Glomerular visceral epithelial cell (primary cell): ENCODE data around the gene RAMP1.

Source experiments
- DNase-seq: peaks from one replicate; pipeline ENCODE4 v3.0.0-alpha.2; 2016; ENCODE audit errors: extremely low spot score

Gene RAMP1

DNA sequence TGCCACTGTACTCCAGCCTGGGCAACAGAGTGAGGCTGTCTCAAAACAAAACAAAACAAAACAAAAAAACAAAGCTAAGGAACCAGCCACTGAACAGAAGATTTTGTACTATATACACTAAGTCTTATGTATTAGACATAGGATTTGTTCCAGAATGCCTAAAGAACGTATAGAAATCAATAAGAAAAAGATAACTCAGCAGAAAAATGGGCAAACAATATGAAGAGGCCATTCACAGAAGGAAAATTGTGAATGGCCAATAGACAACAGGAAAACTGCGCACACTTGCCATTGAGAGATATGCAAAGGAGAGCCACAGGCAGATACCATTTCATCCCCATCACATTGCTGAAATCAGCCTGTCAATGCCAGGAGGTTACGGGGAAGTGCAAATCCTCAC is 92.5 kb downstream of the RAMP1 start:
- DNase-seq = no peak

DNA sequence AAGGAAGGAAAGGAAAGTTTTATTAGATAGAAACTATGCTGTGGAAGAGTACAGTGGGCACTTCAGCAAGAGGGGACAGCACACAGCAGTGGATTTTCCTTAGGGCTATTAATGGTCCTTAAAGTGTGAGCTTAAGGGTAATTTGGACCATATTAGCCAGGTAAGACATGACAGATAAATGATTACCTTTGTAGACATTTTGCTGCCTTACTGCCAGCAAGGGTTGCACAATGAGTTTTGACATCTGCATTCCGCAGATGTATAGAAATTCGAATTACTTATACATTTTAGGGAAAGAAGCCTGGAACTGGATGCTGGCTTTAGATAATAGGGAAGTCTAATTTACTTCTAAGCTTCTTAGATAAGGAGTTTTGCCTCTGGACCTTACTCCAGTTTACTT is 93.4 kb downstream of the RAMP1 start:
- no peak for DNase-seq

GRCh38 chr2:237955640-237956401 is 96.4 kb downstream of the RAMP1 start:
- DNase-seq = no peak

DNA sequence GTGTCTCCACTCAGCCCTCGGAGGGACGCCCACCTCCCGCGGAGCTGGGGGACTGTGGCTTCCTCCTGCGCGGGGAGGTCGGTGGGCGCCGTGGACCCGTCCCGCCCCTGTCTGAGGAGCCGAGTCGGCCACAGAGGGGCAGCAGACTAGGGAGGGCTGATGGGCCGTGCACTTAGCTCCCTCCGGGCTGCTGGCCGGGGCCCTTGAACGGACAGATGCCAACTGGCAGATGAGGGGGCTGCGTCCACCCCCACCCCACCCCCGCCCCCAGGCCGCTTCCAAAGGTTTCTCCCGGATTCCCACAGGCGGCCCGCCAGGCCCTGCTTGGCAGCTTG is 96.9 kb downstream of the RAMP1 start:
- no peak for DNase-seq

DNA sequence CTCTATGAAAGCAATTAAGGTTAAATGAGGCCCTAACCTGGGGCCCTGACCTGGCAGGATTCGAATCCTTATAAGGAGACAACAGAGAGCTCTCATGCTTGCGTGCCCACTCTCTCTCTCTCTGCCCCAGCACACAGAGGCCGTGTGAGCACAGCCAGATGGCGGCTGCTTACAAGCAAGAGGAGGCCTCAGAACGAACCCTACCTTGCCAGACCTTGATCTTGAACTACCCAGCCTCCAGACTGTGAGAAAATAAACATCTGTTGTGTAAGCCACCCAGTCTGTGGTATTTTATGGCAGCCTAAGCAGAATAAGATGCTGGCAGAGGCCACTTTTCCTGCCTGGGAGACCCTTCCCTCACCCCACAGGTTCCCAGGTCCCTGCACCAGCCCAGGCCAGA is 102.2 kb downstream of the RAMP1 start:
- DNase-seq = no peak
